Erythroblast (primary cell): ENCODE measurements around the gene FRAS1.

Experiments used
- GATA1 ChIP-seq: IDR thresholded peaks from 2 replicates; pipeline ENCODE4 v1.6.1; 2011; ENCODE audit warnings: low read depth, mild to moderate bottlenecking, control low read depth, low read length, moderate library complexity
- POLR2A ChIP-seq: IDR thresholded peaks from 2 replicates; pipeline ENCODE4 v1.6.1; 2011; ENCODE audit warnings: mild to moderate bottlenecking, low read length

GRCh38 chr4:78213218-78213617 is 156.1 kb downstream of the FRAS1 start:
- no peak for TF ChIP-seq POLR2A
- TF ChIP-seq GATA1, result no peak
